H1 (cell line): ENCODE measurements around the gene TMEM183A. TPM values are rescaled to one million over a fixed set of nuclear protein-coding genes. Genes with fewer than 3 reads are reported as not detected.

Experiments used
- CTCF ChIA-PET: fragments of 300-600 bp; sonication (Branson Sonifier 250); formaldehyde crosslinking; loops from one replicate; lab custom pipeline; 2021; ENCODE audit not compliant: partially characterized antibody; lab: Charles Lee
- POLR2A ChIA-PET: fragments of 300-600 bp; sonication (Branson Sonifier 250); formaldehyde crosslinking; loops from one replicate; lab custom pipeline; 2021; ENCODE audit warnings: inconsistent platforms; ENCODE audit not compliant: partially characterized antibody; lab: Charles Lee
- DNase-seq, 2 experiments: peaks; one replicate each; pipeline versions ENCODE4 v3.0.0 to v3.0.0-alpha.2; 2010 to 2022; ENCODE audit warnings: low spot score in 2 of 2, low read depth in 1 of 2, mixed read lengths in 1 of 2
- FAIRE-seq: peaks from 2 replicates; lab custom pipeline; 2011; peaks lifted over from hg19 to GRCh38; lab: Jason Lieb, UNC
- H2AFZ ChIP-seq: 2 replicates; pipeline ENCODE4 v1.8.1; 2012; ENCODE audit warnings: low read length, inconsistent platforms
- H2AK5ac ChIP-seq: 2 replicates; pipeline ENCODE4 v1.6.1; 2013; ENCODE audit warnings: low read depth, low read length
- H2BK120ac ChIP-seq: replicated peaks from 2 replicates; pipeline ENCODE3; 2013; ENCODE audit warnings: low read depth, low read length, inconsistent platforms
- H2BK12ac ChIP-seq: 2 replicates; pipeline ENCODE4 v1.6.1; 2013; ENCODE audit warnings: low read depth, low read length
- H2BK15ac ChIP-seq: 2 replicates; pipeline ENCODE4 v1.6.1; 2013; ENCODE audit warnings: low read length
- H2BK20ac ChIP-seq: 2 replicates; pipeline ENCODE4 v1.6.1; 2013; ENCODE audit warnings: low read length
- H2BK5ac ChIP-seq: 2 replicates; pipeline ENCODE4 v1.6.1; 2013; ENCODE audit warnings: low read depth, low read length
- H3K14ac ChIP-seq: 2 replicates; pipeline ENCODE4 v1.6.1; 2013; ENCODE audit warnings: inconsistent platforms; ENCODE audit not compliant: insufficient read length
- H3K18ac ChIP-seq: 2 replicates; pipeline ENCODE4 v1.6.1; 2013; ENCODE audit warnings: low read length; ENCODE audit errors: extremely low read depth
- H3K23ac ChIP-seq: 2 replicates; pipeline ENCODE4 v1.6.1; 2013; ENCODE audit warnings: inconsistent platforms; ENCODE audit not compliant: insufficient read length
- H3K23me2 ChIP-seq: 2 replicates; pipeline ENCODE4 v1.6.1; 2013; ENCODE audit warnings: low read depth, low read length
- H3K27ac ChIP-seq: 2 replicates; pipeline ENCODE4 v1.6.1; 2011; ENCODE audit warnings: low read depth, low read length, inconsistent platforms
- H3K27me3 ChIP-seq, 4 experiments: replicated peaks in 1 of 4; 1 replicate in 1 of 4; 2 replicates in 3 of 4; pipeline versions ENCODE4 v1.6.1 to v1.8.1; 2011 to 2013; ENCODE audit warnings: low read length in 3 of 4, mild to moderate bottlenecking in 3 of 4, inconsistent platforms in 2 of 4, mixed read lengths in 2 of 4, moderate library complexity in 1 of 4; ENCODE audit not compliant: control insufficient read depth in 3 of 4, insufficient read depth in 3 of 4; ENCODE audit errors: extremely low read depth in 1 of 4
- H3K36me3 ChIP-seq, 4 experiments: 2 replicates each; pipeline versions ENCODE4 v1.6.1 to v1.8.1; 2011 to 2013; ENCODE audit warnings: mild to moderate bottlenecking in 4 of 4, low read length in 3 of 4, moderate library complexity in 2 of 4, control low read depth in 1 of 4, inconsistent platforms in 1 of 4; ENCODE audit not compliant: insufficient read depth in 4 of 4, control insufficient read depth in 2 of 4
- H3K4ac ChIP-seq: replicated peaks from 2 replicates; pipeline ENCODE3; 2013; ENCODE audit warnings: low read length, low read depth, mixed read lengths, inconsistent platforms; ENCODE audit not compliant: insufficient read length
- H3K4me1 ChIP-seq, 4 experiments: replicated peaks in 1 of 4; 1 replicate in 1 of 4; 2 replicates in 3 of 4; pipeline versions ENCODE4 v1.6.1 to v1.8.1; 2011 to 2013; ENCODE audit warnings: low read length in 3 of 4, inconsistent platforms in 2 of 4, mixed read lengths in 1 of 4; ENCODE audit not compliant: insufficient read depth in 4 of 4, control insufficient read depth in 3 of 4
- H3K4me2 ChIP-seq, 2 experiments: 2 replicates each; pipeline versions ENCODE4 v1.6.1 to v1.8.1; 2011 to 2013; ENCODE audit warnings: low read depth in 2 of 2, low read length in 2 of 2, control low read depth in 1 of 2, inconsistent platforms in 1 of 2, mild to moderate bottlenecking in 1 of 2; ENCODE audit not compliant: insufficient read depth in 1 of 2
- H3K4me3 ChIP-seq, 4 experiments: fragments of 200-600, 300-600 bp in 1 of 4; sonication (generic), shearing (Covaris generic), sonication (Bioruptor Twin) in 1 of 4; 2 replicates each; pipeline versions ENCODE4 v1.5.1 to v1.8.1; 2011 to 2016; ENCODE audit warnings: low read length in 4 of 4, low read depth in 3 of 4, control low read depth in 2 of 4, inconsistent platforms in 2 of 4, mild to moderate bottlenecking in 2 of 4, mixed read lengths in 1 of 4, moderate library complexity in 1 of 4; ENCODE audit not compliant: insufficient read depth in 2 of 4; ENCODE audit errors: extremely low read depth in 1 of 4
- H3K56ac ChIP-seq: replicated peaks from 2 replicates; pipeline ENCODE3; 2013; ENCODE audit warnings: low read depth, mild to moderate bottlenecking, mixed read lengths, low read length, inconsistent platforms; ENCODE audit not compliant: insufficient read length
- H3K79me1 ChIP-seq: 2 replicates; pipeline ENCODE4 v1.6.1; 2013; ENCODE audit warnings: low read depth, low read length, control low read depth
- H3K79me2 ChIP-seq, 2 experiments: 2 replicates each; pipeline versions ENCODE4 v1.6.1 to v1.8.1; 2012 to 2013; ENCODE audit warnings: low read length in 2 of 2, mild to moderate bottlenecking in 2 of 2, inconsistent platforms in 1 of 2; ENCODE audit not compliant: insufficient read depth in 2 of 2, control insufficient read depth in 1 of 2
- H3K9ac ChIP-seq, 4 experiments: replicated peaks in 1 of 4; 1 replicate in 1 of 4; 2 replicates in 3 of 4; pipeline versions ENCODE4 v1.6.1 to v1.8.1; 2011 to 2013; ENCODE audit warnings: low read depth in 3 of 4, low read length in 3 of 4, control low read depth in 2 of 4, mild to moderate bottlenecking in 2 of 4, moderate library complexity in 2 of 4, inconsistent platforms in 1 of 4; ENCODE audit errors: extremely low read depth in 1 of 4
- H3K9me3 ChIP-seq, 2 experiments: 2 replicates each; pipeline versions ENCODE4 v1.6.1 to v1.8.1; 2012 to 2013; ENCODE audit warnings: mild to moderate bottlenecking in 2 of 2, moderate library complexity in 2 of 2, control low read depth in 1 of 2, inconsistent platforms in 1 of 2, low read depth in 1 of 2, low read length in 1 of 2, mixed read lengths in 1 of 2; ENCODE audit not compliant: insufficient read depth in 2 of 2
- H4K20me1 ChIP-seq, 2 experiments: replicated peaks in 1 of 2; 2 replicates each; pipeline versions ENCODE3 to v1.8.1; 2011 to 2013; ENCODE audit warnings: inconsistent platforms in 2 of 2, low read length in 2 of 2, mild to moderate bottlenecking in 1 of 2; ENCODE audit not compliant: insufficient read depth in 2 of 2, control insufficient read depth in 1 of 2
- H4K5ac ChIP-seq: 2 replicates; pipeline ENCODE4 v1.6.1; 2013; ENCODE audit warnings: low read length, low read depth, mixed read lengths, inconsistent platforms; ENCODE audit not compliant: insufficient read length
- H4K8ac ChIP-seq: 2 replicates; pipeline ENCODE4 v1.8.0; 2013; ENCODE audit warnings: mild to moderate bottlenecking, moderate library complexity, low read length, inconsistent platforms; ENCODE audit not compliant: insufficient read depth; ENCODE audit errors: extremely low read depth
- H4K91ac ChIP-seq: replicated peaks from 2 replicates; pipeline ENCODE3; 2013; ENCODE audit warnings: low read length, mixed read lengths, inconsistent platforms; ENCODE audit not compliant: insufficient read length
- EGR1 ChIP-seq: IDR thresholded peaks from 2 replicates; pipeline ENCODE4 v1.6.1; 2011; ENCODE audit warnings: low read depth, low read length, borderline replicate concordance
- WGBS, 2 experiments: shearing (Covaris generic) in 1 of 2; methylation state at CpG; one replicate each; pipeline versions ENCODE4 v1.1.6 to v1.1.7; 2013 to 2015; ENCODE audit warnings: low lambda C conversion rate in 2 of 2, mixed read lengths in 2 of 2, inconsistent platforms in 1 of 2, low coverage in 1 of 2, missing lambda C conversion rate in 1 of 2; ENCODE audit not compliant: insufficient replicate concordance in 2 of 2, insufficient coverage in 1 of 2, insufficient read length in 1 of 2; ENCODE audit errors: extremely low coverage in 1 of 2, missing lambda C conversion rate in 1 of 2; 5-methylcytosine and 5-hydroxymethylcytosine counted together
- polyA plus RNA-seq, 7 experiments: library from polyadenylated mRNA; depleted of rRNA in 3 of 7; stranded (reverse) in 5 of 7; unstranded in 2 of 7; fragments of >200 nt in 5 of 7; fragments of 200-250 nt in 2 of 7; gene quantifications; 1 replicate in 5 of 7; 2 replicates in 1 of 7; 4 replicates in 1 of 7; pipeline versions ENCODE4 v1.2.1 to v1.2.3, GENCODE V29; 2011 to 2013; ENCODE audit warnings: missing spikeins in 2 of 7, mixed read lengths in 2 of 7
- total RNA-seq: library from RNA; stranded (reverse); fragmentation: NEBNext Ultra II Directional; extraction: Animal tissue kit (Norgen Biotek cat#: 25700); gene quantifications from 2 replicates; pipeline ENCODE4 v1.2.1, GENCODE V29; 2021
- TF ChIP-seq, protein P1 (sequence below): IDR thresholded peaks from 2 replicates; pipeline ENCODE4 v1.6.1; 2011; ENCODE audit warnings: low read depth, mild to moderate bottlenecking, low read length; ENCODE audit not compliant: insufficient read depth

Gene TMEM183A
- total and polyA plus RNA-seq, 2 of the 8 experiments (the other 6 are each of a cell fraction or from before 2014, with no cell fraction given), result 107 to 173 TPM

DNA sequence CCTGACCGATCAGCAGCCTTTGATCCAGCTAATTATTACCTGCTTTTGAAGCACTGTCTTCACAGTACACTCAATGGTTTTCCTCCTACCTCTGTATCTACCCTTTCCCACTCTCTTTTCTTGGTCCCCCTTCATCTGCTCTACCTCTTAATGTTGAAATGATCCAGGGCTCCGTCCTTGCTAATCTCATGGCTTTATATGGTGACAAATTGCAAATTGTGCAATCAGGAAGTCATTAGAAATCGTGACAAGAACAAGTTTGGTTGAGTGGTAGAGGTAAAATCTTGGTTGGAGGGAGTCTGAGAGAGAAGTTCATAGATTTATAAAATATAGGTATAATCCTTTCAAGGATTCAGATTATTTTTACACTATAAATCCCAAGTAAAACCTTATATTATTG lies 30.5 kb upstream of the TMEM183A start:
- H3K9me3 ChIP-seq, result no peaks in the 10 kb centered on the region
- ChIA-PET CTCF (interaction anchor here (1.0 to 2.4 kb wide), 3 partner anchors 11 to 46 kb away, joined by 3 to 12 read pairs (median 4); no protein-coding TSS in a partner anchor), POLR2A (no interaction called here)
- no peak overlapping the region for H4K5ac ChIP-seq
- no peak overlapping the region for H2AK5ac ChIP-seq
- no peak overlapping the region for H3K9ac ChIP-seq
- no peak overlapping the region for H4K8ac ChIP-seq
- DNase-seq (no peak), FAIRE-seq (no peak)
- no peak overlapping the region for H2BK12ac ChIP-seq
- no peak overlapping the region for H2AFZ ChIP-seq
- H4K20me1 ChIP-seq, result no peaks in the 10 kb centered on the region
- H3K23ac ChIP-seq, result no peak overlapping the region
- no peak overlapping the region for H3K18ac ChIP-seq
- no peak overlapping the region for H3K4ac ChIP-seq
- no peak overlapping the region for H3K56ac ChIP-seq
- WGBS, 2 experiments, result 80% methylated on average over 3 of the region's 3 CpGs; no CpG with 5 or more reads in 1 of the 2 experiments
- H2BK20ac ChIP-seq, result no peak overlapping the region
- H3K79me1 ChIP-seq, result no peaks in the 10 kb centered on the region
- no peaks in the 10 kb centered on the region for H3K79me2 ChIP-seq
- no peaks in the 10 kb centered on the region; a peak in 1 of 7 replicates for H3K4me1 ChIP-seq
- no peak overlapping the region for H3K27ac ChIP-seq
- H3K36me3 ChIP-seq, result no peaks in the 10 kb centered on the region
- no peak overlapping the region for H2BK5ac ChIP-seq
- no peaks in the 10 kb centered on the region for H3K23me2 ChIP-seq
- no peaks in the 10 kb centered on the region for H3K27me3 ChIP-seq
- no peak overlapping the region for H3K4me2 ChIP-seq
- H3K4me3 ChIP-seq, result no peak overlapping the region
- H3K14ac ChIP-seq, result no peak overlapping the region
- H2BK120ac ChIP-seq, result no peak overlapping the region
- TF ChIP-seq EGR1, result no peak
- TF ChIP-seq, protein P1, sequence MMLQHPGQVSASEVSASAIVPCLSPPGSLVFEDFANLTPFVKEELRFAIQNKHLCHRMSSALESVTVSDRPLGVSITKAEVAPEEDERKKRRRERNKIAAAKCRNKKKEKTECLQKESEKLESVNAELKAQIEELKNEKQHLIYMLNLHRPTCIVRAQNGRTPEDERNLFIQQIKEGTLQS, result no peak
- TF ChIP-seq, all 59 proteins: peak for 0
- Histone ChIP-seq H4K91ac (no peak overlapping the region), H2BK15ac (no peak overlapping the region)
